GM23338 (cell line): Measurements from ENCODE around the gene USP2. TPM values are rescaled to one million over a fixed set of nuclear protein-coding genes. Genes with fewer than 3 reads are reported as not detected.

ENCODE experiments used
- ATAC-seq: fragments of 200-7000 bp; cut with Tn5 transposase; 3 replicates; pipeline ENCODE4 v1.9.1; 2020
- DNase-seq: peaks from one replicate; pipeline ENCODE4 v3.0.0-alpha.2; 2015; ENCODE audit warnings: low spot score
- H2AFZ ChIP-seq: fragments of 200-600 bp; sonication (generic); 2 replicates; pipeline ENCODE4 v1.8.0; 2016; ENCODE audit warnings: antibody characterized with exemption, mild to moderate bottlenecking, moderate library complexity
- H3F3A ChIP-seq: fragments of 200-600 bp; sonication (generic); replicated peaks from 2 replicates; pipeline ENCODE4 v1.8.0; 2017; ENCODE audit warnings: antibody characterized with exemption, mixed run types, low read depth
- H3K27ac ChIP-seq: fragments of 200-600 bp; sonication (generic); 2 replicates; pipeline ENCODE4 v1.6.1; 2016; ENCODE audit warnings: low read depth
- H3K27me3 ChIP-seq: fragments of 200-600 bp; sonication (generic); 2 replicates; pipeline ENCODE4 v1.8.0; 2016; ENCODE audit warnings: mild to moderate bottlenecking, mixed run types, moderate library complexity; ENCODE audit not compliant: insufficient read depth
- H3K36me3 ChIP-seq: fragments of 200-600 bp; sonication (generic); 2 replicates; pipeline ENCODE4 v1.8.0; 2016; ENCODE audit warnings: mild to moderate bottlenecking; ENCODE audit not compliant: insufficient read depth
- H3K4me1 ChIP-seq: fragments of 200-600 bp; sonication (generic); 2 replicates; pipeline ENCODE4 v1.8.0; 2016; ENCODE audit warnings: mild to moderate bottlenecking, moderate library complexity; ENCODE audit not compliant: insufficient read depth
- H3K4me2 ChIP-seq: fragments of 200-600 bp; sonication (generic); 2 replicates; pipeline ENCODE4 v1.7.1; 2017; ENCODE audit warnings: mixed run types
- H3K4me3 ChIP-seq: fragments of 200-600 bp; sonication (generic); 2 replicates; pipeline ENCODE4 v1.6.1; 2016; ENCODE audit warnings: mixed run types
- H3K79me2 ChIP-seq: fragments of 200-600 bp; sonication (generic); replicated peaks from 2 replicates; pipeline ENCODE4 v1.8.0; 2017; ENCODE audit warnings: mild to moderate bottlenecking; ENCODE audit not compliant: insufficient read depth
- H3K9me2 ChIP-seq: fragments of 200-600 bp; sonication (generic); 2 replicates; pipeline ENCODE4 v1.8.0; 2017; ENCODE audit not compliant: insufficient read depth
- H4K20me1 ChIP-seq: fragments of 200-600 bp; sonication (generic); replicated peaks from 2 replicates; pipeline ENCODE4 v1.8.0; 2017; ENCODE audit warnings: mild to moderate bottlenecking; ENCODE audit not compliant: insufficient read depth
- H3K27ac Mint-ChIP-seq: 2 replicates; pipeline ENCODE4 v1.8.0; 2020; ENCODE audit warnings: inconsistent platforms, mild to moderate bottlenecking, moderate library complexity, mixed read lengths
- H3K27me3 Mint-ChIP-seq: 3 replicates; pipeline ENCODE4 v1.8.0; 2022; ENCODE audit warnings: low read depth, mild to moderate bottlenecking, moderate library complexity, mixed read lengths, inconsistent platforms; ENCODE audit not compliant: insufficient read depth, poor library complexity
- H3K36me3 Mint-ChIP-seq: 3 replicates; pipeline ENCODE4 v1.8.0; 2021; ENCODE audit warnings: low read depth, mild to moderate bottlenecking, inconsistent platforms, moderate library complexity, mixed read lengths
- H3K4me1 Mint-ChIP-seq: 3 replicates; pipeline ENCODE4 v1.8.0; 2020; ENCODE audit warnings: mild to moderate bottlenecking, inconsistent platforms, mixed read lengths
- H3K4me3 Mint-ChIP-seq: 3 replicates; pipeline ENCODE4 v1.8.0; 2021; ENCODE audit warnings: moderate library complexity, mild to moderate bottlenecking, inconsistent platforms, mixed read lengths
- H3K9me3 Mint-ChIP-seq: 3 replicates; pipeline ENCODE4 v1.8.0; 2020; ENCODE audit warnings: moderate library complexity, mild to moderate bottlenecking, inconsistent platforms, mixed read lengths
- CREB1 ChIP-seq: fragments of 250-450 bp; sonication (Bioruptor Pico); IDR thresholded peaks from 2 replicates; pipeline ENCODE4 v1.5.0; 2020; ENCODE audit warnings: low read depth, mild to moderate bottlenecking, moderate library complexity
- CTCF ChIP-seq, 2 experiments: fragments of 200-600 bp in 1 of 2; sonication (generic) in 1 of 2; conservative IDR thresholded peaks; 2 replicates each; pipeline versions ENCODE4 v1.5.1 to v1.6.1; 2016 to 2017; ENCODE audit warnings: antibody characterized with exemption in 2 of 2, low read depth in 2 of 2, mild to moderate bottlenecking in 2 of 2, moderate library complexity in 1 of 2
- ETS1 ChIP-seq: IDR thresholded peaks from 2 replicates; pipeline ENCODE4 v1.6.1; 2016; ENCODE audit warnings: antibody characterized with exemption
- EZH2 ChIP-seq: fragments of 200-600 bp; sonication (generic); IDR thresholded peaks from one replicate; pipeline ENCODE4 v1.8.0; 2017; ENCODE audit warnings: antibody characterized with exemption, mild to moderate bottlenecking, low read depth; ENCODE audit not compliant: unreplicated experiment
- EZH2phosphoT487 ChIP-seq: fragments of 200-600 bp; sonication (generic); IDR thresholded peaks from one replicate; pipeline ENCODE4 v1.8.1; 2018; ENCODE audit warnings: antibody characterized with exemption; ENCODE audit not compliant: unreplicated experiment
- JUNB ChIP-seq: IDR thresholded peaks from one replicate; pipeline ENCODE4 v1.6.1; 2016; ENCODE audit warnings: antibody characterized with exemption; ENCODE audit not compliant: unreplicated experiment
- NANOG ChIP-seq: IDR thresholded peaks from 2 replicates; pipeline ENCODE4 v1.6.1; 2016; ENCODE audit warnings: antibody characterized with exemption, borderline replicate concordance
- POLR2AphosphoS5 ChIP-seq: IDR thresholded peaks from 2 replicates; pipeline ENCODE4 v1.6.1; 2016; ENCODE audit warnings: antibody characterized with exemption, low read depth
- REST ChIP-seq: IDR thresholded peaks from one replicate; pipeline ENCODE4 v1.6.1; 2018; ENCODE audit warnings: antibody characterized with exemption; ENCODE audit not compliant: unreplicated experiment
- STAT1 ChIP-seq: IDR thresholded peaks from one replicate; pipeline ENCODE4 v1.6.1; 2016; ENCODE audit warnings: antibody characterized with exemption; ENCODE audit not compliant: unreplicated experiment
- ZNF114 ChIP-seq: fragments of 250-450 bp; sonication (Bioruptor Pico); IDR thresholded peaks from 2 replicates; pipeline ENCODE4 v1.5.0; 2020; ENCODE audit warnings: mild to moderate bottlenecking, moderate library complexity
- ZNF331 ChIP-seq: fragments of 250-450 bp; sonication (Bioruptor Pico); IDR thresholded peaks from 2 replicates; pipeline ENCODE4 v1.5.0; 2020; ENCODE audit warnings: low read depth, mild to moderate bottlenecking, moderate library complexity
- ZNF462 ChIP-seq: fragments of 250-450 bp; sonication (Bioruptor Pico); IDR thresholded peaks from 2 replicates; pipeline ENCODE4 v1.5.0; 2020; ENCODE audit warnings: mild to moderate bottlenecking, moderate library complexity
- polyA plus RNA-seq: library from polyadenylated mRNA; unstranded; fragments of >200 nt; fragmentation: Nextera tagmentation; extraction: Ambion mirVana; gene quantifications from 2 replicates; pipeline ENCODE4 v1.2.1, GENCODE V29; 2016
- total RNA-seq: library from RNA; depleted of rRNA; stranded (reverse); fragments of >200 nt; shearing (Covaris generic); gene quantifications from 2 replicates; pipeline ENCODE4 v1.2.3, GENCODE V29; 2014

Gene USP2
- total and polyA plus RNA-seq, 2 experiments from 2014 or later, result 4.9 to 5.0 TPM

- no peak overlapping the region for H3K27ac ChIP-seq
- ATAC-seq (no peak), DNase-seq (no peak)
- H3K4me2 ChIP-seq, result no peak overlapping the region
- H3K4me1 ChIP-seq, result no peaks in the 10 kb centered on the region
- TF ChIP-seq ZNF331 (CRISPR knock-in tag) (no peak), CTCF (conservative IDR thresholded peaks at IDR 0.05; ENCODE audit: low read depth in 2 of 2) (no peak), ZNF114 (CRISPR knock-in tag) (no peak), STAT1 (no peak), ZNF462 (CRISPR knock-in tag) (no peak), JUNB (no peak), CREB1 (no peak), REST (no peak), NANOG (no peak), ETS1 (no peak), EZH2phosphoT487 (no peak), EZH2 (no peak), POLR2AphosphoS5 (no peak)
- no peaks in the 10 kb centered on the region for H3K27me3 Mint-ChIP-seq
- H3K4me1 Mint-ChIP-seq, result peaks cover 8% of the 10 kb centered on the region; the same call in 1 of the 3 replicates
- no peaks in the 10 kb centered on the region for H3K36me3 ChIP-seq
- H3K27me3 ChIP-seq, result no peaks in the 10 kb centered on the region
- H3K4me3 ChIP-seq, result no peak overlapping the region
- no peaks in the 10 kb centered on the region for H3F3A ChIP-seq
- H3K4me3 Mint-ChIP-seq, result no peak overlapping the region
- no peak overlapping the region for H2AFZ ChIP-seq
- peaks cover 9% of the 10 kb centered on the region; the same call in 2 of the 3 replicates for H3K9me3 Mint-ChIP-seq
- no peaks in the 10 kb centered on the region for H4K20me1 ChIP-seq
- H3K9me2 ChIP-seq, result no peaks in the 10 kb centered on the region
- no peaks in the 10 kb centered on the region for H3K79me2 ChIP-seq
- peaks cover 19% of the 10 kb centered on the region for H3K36me3 Mint-ChIP-seq
- no peak overlapping the region for H3K27ac Mint-ChIP-seq
These were observed 15.3 kb upstream of the USP2 start for GRCh38 chr11:119396835-119397234.
